HG02981 (cell line): ENCODE results near the gene CEP112.
"Not testable (repeated sequence)": the region's sequence is repeated elsewhere in the genome, so short reads cannot be mapped to it uniquely, and the experiment has no call there.

Source experiments
- ATAC-seq: cut with Tn5 transposase; IDR thresholded peaks from one replicate; pipeline ENCODE4 v1.9.1; 2021; ENCODE audit warnings: mild to moderate bottlenecking, moderate library complexity; ENCODE audit not compliant: unreplicated experiment

CEP112 gene

GRCh38 chr17:65797101-65797500 is 394.8 kb downstream of the CEP112 start:
- ATAC-seq: no peak

DNA sequence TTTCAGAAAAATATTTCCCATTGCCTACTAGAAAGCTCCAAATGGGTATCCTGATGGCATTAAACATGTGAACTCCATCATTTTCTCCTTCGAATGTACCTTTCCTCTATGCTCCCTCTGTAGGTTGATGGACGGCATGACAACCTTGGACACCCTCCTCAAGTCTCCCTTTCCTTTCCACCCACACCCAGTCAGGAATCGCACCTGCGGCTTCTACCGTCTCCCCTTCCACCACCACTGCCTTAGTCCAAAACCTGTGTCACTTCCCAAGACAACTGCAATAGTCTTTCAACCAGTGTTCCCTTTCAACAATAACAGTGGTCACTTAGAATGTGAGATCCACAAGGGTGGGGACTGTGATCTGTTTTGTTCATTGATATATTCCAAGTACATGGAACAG is 397.4 kb downstream of the CEP112 start:
- no peak for ATAC-seq

GRCh38 chr17:65790241-65790640 is 401.7 kb downstream of the CEP112 start:
- ATAC-seq: no peak

GRCh38 chr17:65787503-65787902 is 404.4 kb downstream of the CEP112 start:
- no peak for ATAC-seq

- ATAC-seq: no peak
Measured at GRCh38 chr17:65786479-65786878, 405.5 kb downstream of the CEP112 start.

- no peak for ATAC-seq
Measured at GRCh38 chr17:65785109-65785508, 406.8 kb downstream of the CEP112 start.

GRCh38 chr17:65783845-65784334 is 408.0 kb downstream of the CEP112 start:
- no peak for ATAC-seq

GRCh38 chr17:65782104-65782706 is 409.7 kb downstream of the CEP112 start:
- ATAC-seq: not testable (repeated sequence)

- ATAC-seq: no peak
Measured at GRCh38 chr17:65780111-65780510, 411.8 kb downstream of the CEP112 start.

DNA sequence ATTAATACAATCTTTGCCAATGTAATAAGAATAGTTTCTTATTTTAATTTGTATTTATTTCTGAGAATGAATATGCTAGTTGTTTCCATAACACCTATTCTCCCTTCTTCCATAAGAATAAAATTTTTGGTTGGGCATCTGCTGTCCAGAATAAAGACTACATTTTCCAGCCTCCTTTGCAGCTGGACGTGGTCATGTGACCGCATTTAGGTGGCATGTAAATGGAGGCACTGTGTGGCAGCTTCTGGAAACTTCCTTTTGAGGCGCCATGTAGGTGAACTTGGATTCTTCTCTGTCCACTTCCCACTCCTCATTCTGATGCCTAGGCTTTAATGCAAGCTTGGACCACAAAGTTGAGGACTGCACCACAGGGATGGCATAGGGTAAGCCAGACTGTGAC is 415.0 kb downstream of the CEP112 start:
- ATAC-seq: no peak

GRCh38 chr17:65774787-65775186 is 417.1 kb downstream of the CEP112 start:
- ATAC-seq: no peak

DNA sequence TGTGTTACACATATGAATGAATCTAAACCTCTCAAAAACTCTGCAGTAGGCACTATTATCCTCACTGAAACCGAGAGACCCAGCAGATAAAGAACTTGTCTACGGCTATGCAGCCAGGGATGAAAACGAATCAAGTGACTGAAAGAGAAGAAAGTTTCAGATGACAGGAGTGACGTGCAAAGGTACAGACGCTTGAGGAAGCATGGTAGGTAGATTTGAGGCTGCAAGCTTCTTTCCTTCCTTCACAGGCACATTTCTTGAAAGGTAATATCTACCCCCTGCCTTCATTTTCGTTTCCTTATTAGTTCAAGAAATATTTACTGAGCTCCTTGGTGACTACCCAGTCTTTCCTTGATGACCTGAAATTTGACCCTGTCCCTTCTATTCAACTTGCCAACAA is 418.9 kb downstream of the CEP112 start:
- ATAC-seq: no peak

GRCh38 chr17:65771704-65772103 is 420.2 kb downstream of the CEP112 start:
- no peak for ATAC-seq

DNA sequence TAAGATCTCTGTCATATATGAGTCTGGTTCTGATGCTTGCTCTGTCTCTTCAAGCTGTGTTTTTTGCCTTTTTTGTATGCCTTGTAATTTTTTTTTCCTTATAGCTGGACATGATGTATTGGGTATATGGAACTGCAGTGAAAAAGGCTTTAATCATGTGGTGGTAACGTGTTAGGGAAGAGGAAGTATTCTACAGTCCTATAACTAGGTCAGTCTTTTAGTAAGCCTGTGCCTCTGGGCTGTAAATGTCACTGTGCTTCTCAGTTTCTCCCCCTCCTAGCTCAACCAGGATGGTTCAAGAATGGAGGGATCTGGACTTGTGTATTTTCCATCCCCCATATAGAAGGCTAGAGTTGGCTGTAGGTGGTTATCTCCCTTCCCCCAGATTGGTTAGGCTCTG is 428.1 kb downstream of the CEP112 start:
- no peak for ATAC-seq

GRCh38 chr17:65762973-65763372 is 429.0 kb downstream of the CEP112 start:
- ATAC-seq: no peak

- ATAC-seq: no peak
Measured at GRCh38 chr17:65759532-65759931, 432.4 kb downstream of the CEP112 start.

GRCh38 chr17:65756760-65757159 is 435.2 kb downstream of the CEP112 start:
- no peak for ATAC-seq

DNA sequence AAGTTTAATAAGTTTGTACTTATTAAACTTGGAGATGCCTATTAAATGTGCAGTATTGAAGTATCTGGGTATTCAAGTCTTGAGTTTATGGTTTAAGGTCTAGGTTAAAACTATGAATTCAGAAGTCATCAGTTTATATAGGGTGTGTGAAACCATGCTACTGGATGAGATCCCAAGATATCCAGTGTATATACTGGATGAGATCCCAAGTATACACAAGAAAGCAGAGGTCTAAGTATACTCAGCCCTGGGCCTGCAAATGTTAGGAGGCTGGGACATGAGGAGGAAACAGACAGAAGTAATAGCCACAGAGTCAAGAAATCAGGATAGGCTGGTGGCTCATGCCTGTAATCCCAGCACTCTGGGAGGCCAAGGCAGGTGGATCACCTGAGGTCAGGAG is 436.1 kb downstream of the CEP112 start:
- ATAC-seq: no peak

DNA sequence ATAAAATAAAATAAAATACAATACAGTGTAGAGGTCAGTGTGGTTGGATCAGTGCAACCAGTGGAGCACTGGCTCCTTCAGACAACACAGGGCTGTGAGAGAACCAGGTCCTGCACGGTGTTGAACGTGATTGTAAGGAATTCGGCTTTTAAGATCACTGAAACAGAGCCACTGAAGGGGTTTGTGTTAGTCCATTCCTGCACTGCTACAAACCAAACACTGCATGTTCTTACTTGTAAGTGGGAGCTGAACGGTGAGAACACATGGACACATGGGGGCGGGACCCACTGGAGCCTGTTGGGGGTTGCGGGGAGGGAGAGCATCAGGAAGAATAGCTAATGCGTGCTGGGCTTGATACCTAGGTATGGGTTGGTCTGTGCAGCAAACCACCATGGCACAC is 437.3 kb downstream of the CEP112 start:
- no peak for ATAC-seq

DNA sequence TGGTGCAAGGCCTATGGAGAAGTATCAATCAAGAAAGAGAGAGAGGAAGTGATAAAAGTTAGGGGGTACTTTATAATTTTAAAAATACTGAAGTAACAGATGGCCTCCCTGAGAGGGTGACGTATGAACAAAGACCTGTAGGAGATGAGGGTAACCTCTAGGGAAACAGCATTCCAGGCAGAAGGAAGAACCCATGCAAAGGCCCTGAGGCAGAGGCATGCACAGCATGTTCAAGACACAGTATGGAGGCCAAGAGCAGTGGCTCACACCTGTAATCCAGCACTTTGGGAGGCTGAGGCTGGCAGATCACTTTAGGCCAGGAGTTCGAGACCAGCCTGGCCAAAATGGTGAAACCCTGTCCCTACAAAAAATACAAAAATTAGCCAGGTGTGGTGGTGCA is 437.9 kb downstream of the CEP112 start:
- ATAC-seq: no peak

- ATAC-seq: no peak
Measured at GRCh38 chr17:65753348-65753747, 438.6 kb downstream of the CEP112 start.

- no peak for ATAC-seq
Measured at GRCh38 chr17:65751263-65751662, 440.7 kb downstream of the CEP112 start.

- no peak for ATAC-seq
Measured at GRCh38 chr17:65750631-65751115, 441.3 kb downstream of the CEP112 start.
